GM08714 (cell line): ENCODE results near the gene KCNK4.
"Not testable (repeated sequence)": the region's sequence is repeated elsewhere in the genome, so short reads cannot be mapped to it uniquely, and the experiment has no call there.

Experiments used
- H3K4me3 ChIP-seq: fragments of 200-500 bp; sonication (Bioruptor generic); 2 replicates; pipeline ENCODE4 v1.5.1; 2014; ENCODE audit warnings: mild to moderate bottlenecking, low read length, inconsistent platforms
- ZNF274 ChIP-seq: IDR thresholded peaks from 2 replicates; pipeline ENCODE4 v1.6.1; 2012; ENCODE audit warnings: mild to moderate bottlenecking, low read depth, low read length

Gene KCNK4

GRCh38 chr11:64298966-64299846, 8.1 kb downstream of the KCNK4 start:
- TF ChIP-seq ZNF274: no peak
- no peak overlapping the region for H3K4me3 ChIP-seq

DNA sequence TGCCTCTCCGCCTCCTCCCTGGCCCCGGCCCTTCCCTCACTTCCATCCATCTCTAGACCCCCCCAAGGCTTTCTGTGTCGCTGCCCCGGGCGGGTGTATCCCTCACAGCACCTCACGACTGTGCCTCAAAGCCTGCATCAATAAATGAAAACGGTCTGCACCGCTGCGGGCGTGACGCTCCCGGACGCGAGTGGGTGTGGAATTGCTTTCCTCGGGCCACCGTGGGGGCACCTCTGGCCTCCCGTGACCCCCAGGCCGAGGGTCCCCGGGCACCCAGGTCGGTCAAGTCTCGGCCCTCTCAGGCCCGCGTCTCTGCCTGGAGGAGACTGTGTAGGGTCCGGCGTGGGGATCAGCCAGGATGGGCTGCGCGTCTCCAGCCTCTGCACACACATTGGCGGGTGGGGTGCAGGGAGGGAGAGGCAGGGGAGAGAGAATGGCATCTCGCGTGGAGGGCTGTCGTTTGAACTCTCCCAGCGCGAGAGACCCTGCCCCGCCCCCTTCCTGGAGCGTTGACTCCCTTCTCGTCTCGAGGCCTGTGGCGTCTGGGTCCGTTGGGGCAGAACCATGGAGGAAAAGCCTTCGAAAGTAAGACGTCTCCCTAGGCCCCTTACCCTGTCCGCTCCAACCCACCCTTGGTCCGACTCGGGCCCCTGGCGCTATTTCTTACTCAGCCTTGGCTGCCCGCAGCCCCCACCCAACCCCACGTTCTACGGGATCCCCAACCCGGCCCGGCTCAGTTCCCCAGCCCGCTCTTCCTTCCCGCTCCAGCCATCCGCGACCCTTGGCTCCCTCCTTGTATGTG, 8.9 kb downstream of the KCNK4 start, which contains the start of gene CATSPERZ:
CATSPERZ (plus strand) TSS at position 512 of the 802 bp plus-strand sequence; CDS start at position 565, 53 bp downstream.
- no peak within 1 kb of the TSS; the same call in 1 of the 2 replicates for H3K4me3 ChIP-seq
- TF ChIP-seq ZNF274: no peak

- peak overlapping the region; percentile 79; the same call in 1 of the 2 replicates for H3K4me3 ChIP-seq
- TF ChIP-seq ZNF274: no peak
These were observed 12.3 kb downstream of the KCNK4 start for GRCh38 chr11:64303109-64304031.

DNA sequence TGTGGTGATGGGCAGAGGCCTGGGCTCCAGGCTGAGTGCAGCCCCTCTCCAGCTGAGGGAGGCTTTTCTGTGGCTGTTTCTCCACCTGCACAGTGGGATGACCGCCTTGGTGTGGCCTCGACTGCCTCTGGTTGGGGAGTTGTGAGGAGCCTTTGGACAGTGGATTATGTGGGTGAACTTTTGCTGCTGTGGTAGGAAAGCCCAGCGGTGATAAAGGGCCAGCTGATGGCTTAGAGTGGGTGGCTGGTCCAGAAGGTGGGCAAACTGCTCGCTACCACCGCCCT, 12.9 kb downstream of the KCNK4 start:
- peak overlapping the region; percentile 79; the same call in 1 of the 2 replicates for H3K4me3 ChIP-seq
- TF ChIP-seq ZNF274: no peak

- H3K4me3 ChIP-seq: peak overlapping the region; percentile 79
- no peak for TF ChIP-seq ZNF274
These were observed 13.4 kb downstream of the KCNK4 start for GRCh38 chr11:64304316-64305072.

- peak within 1 kb of the TSS; percentile 88 for H3K4me3 ChIP-seq
- no peak for TF ChIP-seq ZNF274
These were observed 14.1 kb downstream of the KCNK4 start, which contains the start of gene ESRRA for GRCh38 chr11:64305075-64305690. ESRRA (plus strand) TSS chr11:64305524; CDS start chr11:64307180, 1,656 bp downstream.

DNA sequence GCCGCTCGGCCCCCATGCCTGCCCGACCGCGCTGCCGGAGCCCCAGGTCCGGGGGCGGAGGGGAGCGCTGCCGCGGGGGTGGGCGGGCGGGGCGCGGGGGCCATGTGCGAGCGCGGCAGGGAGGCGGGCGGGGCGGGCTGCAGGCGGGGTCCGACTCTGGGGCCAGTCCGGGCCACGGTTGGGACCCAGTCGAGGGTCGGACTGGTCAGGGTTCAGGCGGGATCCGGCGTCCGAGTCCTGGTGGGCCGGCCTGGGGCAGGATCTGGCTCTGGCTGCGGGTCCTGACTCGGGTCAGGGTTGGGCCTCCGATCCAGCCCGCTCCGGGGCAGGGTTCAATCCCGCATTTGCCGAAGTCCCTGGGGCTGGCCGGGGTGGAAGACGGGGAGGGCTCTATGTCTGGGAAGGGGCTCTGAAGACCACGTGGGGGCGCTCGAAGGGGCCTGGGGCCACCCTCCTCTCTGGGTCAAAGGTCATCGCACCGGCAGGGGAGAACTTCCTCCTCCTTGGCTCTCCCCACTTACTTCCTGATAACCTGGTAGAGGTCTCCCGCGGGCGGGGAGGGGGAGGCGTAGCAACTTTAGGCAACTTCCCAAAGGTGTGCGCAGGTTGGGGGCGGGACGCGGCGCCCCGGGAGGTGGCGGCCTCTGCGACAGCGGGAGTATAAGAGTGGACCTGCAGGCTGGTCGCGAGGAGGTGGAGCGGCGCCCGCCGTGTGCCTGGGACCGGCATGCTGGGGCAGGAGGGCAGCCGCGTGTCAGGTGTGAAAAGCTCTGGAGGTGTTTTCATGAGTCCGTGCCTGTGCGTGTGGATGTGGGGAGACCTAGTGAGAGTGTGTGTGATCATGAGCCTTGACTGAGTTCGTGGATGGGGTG, 14.8 kb downstream of the KCNK4 start:
- peak overlapping the region; percentile 88 for H3K4me3 ChIP-seq
- no peak for TF ChIP-seq ZNF274

DNA sequence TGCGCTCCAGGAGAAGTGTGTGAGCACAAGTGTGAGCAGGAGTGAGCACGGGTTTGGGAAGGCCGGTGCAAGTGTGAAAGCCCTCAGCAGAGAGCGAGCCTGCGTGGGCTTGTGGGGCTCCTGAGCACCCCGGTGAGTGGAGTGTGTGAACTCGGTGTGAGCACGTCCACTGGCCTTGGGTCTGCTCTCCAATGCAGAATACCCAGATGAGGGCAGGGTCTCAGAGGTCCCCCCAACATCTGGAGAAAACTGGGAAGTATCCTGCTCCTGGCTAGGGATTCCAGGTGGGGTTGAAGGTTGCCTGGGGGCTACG, 15.4 kb downstream of the KCNK4 start:
- TF ChIP-seq ZNF274: no peak
- peak overlapping the region; percentile 88 for H3K4me3 ChIP-seq

- H3K4me3 ChIP-seq: peak overlapping the region; percentile 88
- no peak for TF ChIP-seq ZNF274
These were observed 15.9 kb downstream of the KCNK4 start for GRCh38 chr11:64306876-64307622.

DNA sequence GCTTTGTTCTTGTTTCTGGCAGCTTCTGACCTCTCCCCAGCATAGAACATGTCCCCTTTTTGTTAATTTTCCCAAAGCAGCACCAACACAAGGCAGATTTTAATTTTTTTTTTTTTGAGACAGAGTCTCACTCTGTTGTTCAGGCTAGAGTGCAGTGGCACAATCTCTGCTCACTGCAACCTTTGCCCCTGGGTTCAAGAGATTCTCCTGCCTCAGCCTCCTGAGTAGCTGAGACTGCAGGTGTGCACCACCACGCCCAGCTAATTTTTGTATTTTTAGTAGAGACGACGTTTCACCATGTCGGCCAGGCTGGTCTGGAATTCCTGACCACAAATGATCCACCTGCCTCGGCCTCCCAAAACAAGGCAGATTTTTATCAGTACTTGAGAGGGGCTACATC, 16.7 kb downstream of the KCNK4 start:
- H3K4me3 ChIP-seq: not testable (repeated sequence)

GRCh38 chr11:64312947-64313346, 21.8 kb downstream of the KCNK4 start:
- no peak overlapping the region for H3K4me3 ChIP-seq
- no peak for TF ChIP-seq ZNF274

- H3K4me3 ChIP-seq: no peak overlapping the region
- TF ChIP-seq ZNF274: no peak
These were observed 22.5 kb downstream of the KCNK4 start for GRCh38 chr11:64313491-64314145.
